ENCODE data around the gene BZW2. TPM values are rescaled to one million over a fixed set of nuclear protein-coding genes. Genes with fewer than 3 reads are reported as not detected.

BZW2 gene
- total RNA-seq, 1 experiment from 2014 or later, result 80.9 TPM

DNA sequence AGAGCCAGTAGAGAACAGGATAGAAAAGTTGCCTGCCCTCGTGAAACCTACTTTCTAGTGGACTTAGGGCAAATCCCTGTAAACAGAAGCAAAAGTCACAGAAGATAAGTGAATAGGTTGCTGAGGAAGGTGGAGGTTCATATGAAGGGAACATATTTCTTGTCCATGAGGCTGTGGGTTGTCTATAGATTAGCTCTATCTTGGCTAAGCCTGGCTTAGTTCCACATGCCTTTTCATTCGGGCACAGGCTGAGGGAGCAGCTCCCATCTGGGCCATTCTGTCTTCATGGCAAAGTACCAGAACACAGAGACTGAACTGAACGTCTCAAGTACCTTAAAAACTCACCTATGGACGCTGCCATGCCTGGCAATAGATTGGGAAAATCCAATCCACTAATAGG is 45.3 kb downstream of the BZW2 start:
- Histone ChIP-seq H3K27me3 (ENCODE audit: control insufficient read depth, insufficient read depth, low read length) (no peaks in the 10 kb centered on the region), H3K9me3 (ENCODE audit: control insufficient read depth, insufficient read depth, low read depth, low read length) (no peaks in the 10 kb centered on the region), H3K27ac (ENCODE audit: low read length) (no peak overlapping the region), H3K36me3 (ENCODE audit: control insufficient read depth, insufficient read depth, low read length) (peaks cover 36% of the 10 kb centered on the region), H3K4me1 (ENCODE audit: control insufficient read depth, insufficient read depth, low read length) (no peaks in the 10 kb centered on the region), H3K4me3 (ENCODE audit: low read depth in 2 of 2, low read length in 2 of 2) (no peak overlapping the region)
- no peak for TF ChIP-seq TCF7L2 (IDR thresholded peaks at IDR 0.05; ENCODE audit: low read depth, low read length)
- TF ChIP-seq CTCF (IDR thresholded peaks at IDR 0.05), result no peak
- no peak for TF ChIP-seq POLR2AphosphoS5 (IDR thresholded peaks at IDR 0.05; ENCODE audit: low read depth, low read length)
- TF ChIP-seq REST (IDR thresholded peaks at IDR 0.05; ENCODE audit: insufficient read depth in 1 of 2, low read depth in 2 of 2, low read length in 1 of 2), result no peak
- TF ChIP-seq SIN3A (IDR thresholded peaks at IDR 0.05; ENCODE audit: borderline replicate concordance, insufficient read depth, low read depth, low read length), result no peak
- DNase-seq (ENCODE audit: low read depth, low spot score), result no peak
- ATAC-seq, result no peak
- POLR2A ChIA-PET, result no interaction called here
- CTCF ChIA-PET, result no interaction called here
- intact Hi-C loops (cut with micrococcal nuclease; ENCODE audit: unreplicated experiment), result no loop called here
- no TSS peak for BruUV-seq (replicated peaks)
- in situ Hi-C loops (cut with HindIII; ENCODE audit: low pct_unique_long_range_greater_than_20kb, low sequenced_read_pairs), result no loop called here

DNA sequence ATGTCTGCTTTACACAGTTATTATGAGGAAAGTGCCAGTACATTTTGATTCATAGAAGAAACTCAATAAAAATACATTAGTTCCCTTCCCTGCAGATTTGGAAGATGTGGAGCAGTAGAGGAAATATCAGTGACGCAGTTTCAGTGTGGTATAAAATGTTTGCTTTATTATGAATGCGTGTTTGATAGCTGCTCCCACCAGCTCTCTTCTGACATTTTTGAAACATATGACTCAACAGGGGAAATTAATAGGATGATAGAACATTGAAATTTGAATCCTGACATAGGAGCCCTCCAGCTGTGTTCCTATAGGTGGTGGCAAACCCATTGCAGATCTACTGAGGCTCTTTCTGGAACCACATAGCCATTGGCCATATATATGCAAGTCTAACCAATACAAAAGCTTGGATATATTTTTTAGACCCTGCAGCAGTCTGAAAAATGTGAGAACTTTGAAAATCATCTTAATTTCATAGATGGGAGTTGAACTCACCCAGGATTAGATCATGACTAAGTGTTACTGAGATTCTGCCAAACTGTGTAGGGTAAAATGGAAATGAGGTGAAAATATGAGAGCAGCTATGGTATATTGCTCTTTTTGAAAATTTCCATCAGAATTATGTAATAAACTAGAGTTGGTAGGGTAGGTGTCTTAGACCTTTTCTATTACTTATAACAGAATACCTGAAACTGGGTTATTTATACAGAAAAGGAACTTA is 47.8 kb downstream of the BZW2 start:
- CTCF ChIA-PET, result interaction anchor here (1.1 kb wide), 1 partner anchor 107 kb away, joined by 3 read pairs; no protein-coding TSS in a partner anchor

More for the DNA sequence above, 47.8 kb downstream of the BZW2 start:
- in situ Hi-C loops (cut with HindIII; ENCODE audit: low pct_unique_long_range_greater_than_20kb, low sequenced_read_pairs) (no loop called here), intact Hi-C loops (cut with micrococcal nuclease; ENCODE audit: unreplicated experiment) (loop anchor here (2.0 kb wide), 1 partner anchor 225 kb away; no protein-coding TSS in a partner anchor)
- ATAC-seq, result no peak
- Histone ChIP-seq H3K27me3 (ENCODE audit: control insufficient read depth, insufficient read depth, low read length) (no peaks in the 10 kb centered on the region), H3K36me3 (ENCODE audit: control insufficient read depth, insufficient read depth, low read length) (peaks cover 46% of the 10 kb centered on the region), H3K9me3 (ENCODE audit: control insufficient read depth, insufficient read depth, low read depth, low read length) (no peaks in the 10 kb centered on the region), H3K4me3 (ENCODE audit: low read depth in 2 of 2, low read length in 2 of 2) (no peak overlapping the region), H3K27ac (ENCODE audit: low read length) (no peak overlapping the region), H3K4me1 (ENCODE audit: control insufficient read depth, insufficient read depth, low read length) (no peaks in the 10 kb centered on the region)
- DNase-seq (ENCODE audit: low read depth, low spot score), result no peak
- BruUV-seq (replicated peaks), result no TSS peak
- no peak for TF ChIP-seq SIN3A (IDR thresholded peaks at IDR 0.05; ENCODE audit: borderline replicate concordance, insufficient read depth, low read depth, low read length)
- no peak for TF ChIP-seq CTCF (IDR thresholded peaks at IDR 0.05)
- TF ChIP-seq TCF7L2 (IDR thresholded peaks at IDR 0.05; ENCODE audit: low read depth, low read length), result no peak
- no peak for TF ChIP-seq POLR2AphosphoS5 (IDR thresholded peaks at IDR 0.05; ENCODE audit: low read depth, low read length)
- no peak for TF ChIP-seq REST (IDR thresholded peaks at IDR 0.05; ENCODE audit: insufficient read depth in 1 of 2, low read depth in 2 of 2, low read length in 1 of 2)
- POLR2A ChIA-PET, result no interaction called here

Data from Panc1 (cell line).